Measurements from ENCODE around the gene IGF2BP2. TPM values are rescaled to one million over a fixed set of nuclear protein-coding genes. Genes with fewer than 3 reads are reported as not detected.

Gene IGF2BP2
- total RNA-seq, 1 donor from 2014 or later: 9.8 TPM

DNA sequence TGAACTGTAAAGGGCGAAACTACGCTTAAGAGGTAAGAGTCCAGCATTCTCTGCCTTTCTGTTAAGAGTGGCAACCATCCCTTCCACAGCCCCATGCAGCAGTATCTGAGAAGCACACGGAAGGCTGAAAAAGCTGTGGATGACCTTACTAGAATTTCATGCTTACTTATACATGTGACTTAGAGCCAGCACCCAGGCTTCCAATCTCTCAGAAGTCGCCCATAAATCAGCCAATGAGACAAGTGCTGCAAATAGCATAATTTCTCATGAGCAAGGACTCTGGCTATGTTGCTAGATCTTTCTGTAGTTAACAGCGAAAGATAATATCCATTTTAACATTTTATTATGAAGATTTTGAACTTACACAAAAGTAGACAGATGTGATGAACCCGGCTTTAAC lies 65.3 kb downstream of the IGF2BP2 start:
- DNase-seq (ENCODE audit: extremely low spot score in 2 of 2): no peak
- Histone ChIP-seq H3K4me1 (peaks cover 23% of the 10 kb centered on the region), H3K27me3 (no peaks in the 10 kb centered on the region), H3K36me3 (no peaks in the 10 kb centered on the region), H3K9me3 (no peaks in the 10 kb centered on the region), H3K4me3 (no peak overlapping the region), H3K27ac (no peak overlapping the region)
- TF ChIP-seq, protein P1, sequence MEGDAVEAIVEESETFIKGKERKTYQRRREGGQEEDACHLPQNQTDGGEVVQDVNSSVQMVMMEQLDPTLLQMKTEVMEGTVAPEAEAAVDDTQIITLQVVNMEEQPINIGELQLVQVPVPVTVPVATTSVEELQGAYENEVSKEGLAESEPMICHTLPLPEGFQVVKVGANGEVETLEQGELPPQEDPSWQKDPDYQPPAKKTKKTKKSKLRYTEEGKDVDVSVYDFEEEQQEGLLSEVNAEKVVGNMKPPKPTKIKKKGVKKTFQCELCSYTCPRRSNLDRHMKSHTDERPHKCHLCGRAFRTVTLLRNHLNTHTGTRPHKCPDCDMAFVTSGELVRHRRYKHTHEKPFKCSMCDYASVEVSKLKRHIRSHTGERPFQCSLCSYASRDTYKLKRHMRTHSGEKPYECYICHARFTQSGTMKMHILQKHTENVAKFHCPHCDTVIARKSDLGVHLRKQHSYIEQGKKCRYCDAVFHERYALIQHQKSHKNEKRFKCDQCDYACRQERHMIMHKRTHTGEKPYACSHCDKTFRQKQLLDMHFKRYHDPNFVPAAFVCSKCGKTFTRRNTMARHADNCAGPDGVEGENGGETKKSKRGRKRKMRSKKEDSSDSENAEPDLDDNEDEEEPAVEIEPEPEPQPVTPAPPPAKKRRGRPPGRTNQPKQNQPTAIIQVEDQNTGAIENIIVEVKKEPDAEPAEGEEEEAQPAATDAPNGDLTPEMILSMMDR (IDR thresholded peaks at IDR 0.05): no peak
- TF ChIP-seq POLR2AphosphoS5 (IDR thresholded peaks at IDR 0.05; ENCODE audit: insufficient read depth in 1 of 2, low read depth in 1 of 2) (no peak), POLR2A (IDR thresholded peaks at IDR 0.05) (no peak)
- intact Hi-C loops (cut with DNase I): no loop called here

DNA sequence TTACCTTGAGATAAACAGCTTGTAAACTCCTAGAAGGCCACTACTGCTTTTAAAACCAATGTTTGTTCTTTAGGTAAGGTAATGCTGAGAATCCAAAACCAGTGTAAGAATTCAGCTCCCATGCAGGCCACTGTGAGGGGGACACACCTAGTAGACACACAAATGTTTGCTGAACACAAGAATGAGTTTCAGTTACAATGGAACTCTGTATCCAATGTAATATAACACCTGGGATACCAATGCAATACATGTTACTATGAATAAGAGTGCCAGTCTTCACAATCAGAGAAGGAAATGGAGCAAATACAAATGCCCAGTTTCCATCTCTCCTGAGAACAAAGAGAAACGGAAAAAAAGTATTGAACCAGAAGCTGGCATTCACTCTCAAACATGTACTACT lies 65.9 kb downstream of the IGF2BP2 start:
- no peak overlapping the region for H3K4me3 ChIP-seq
- TF ChIP-seq POLR2A (IDR thresholded peaks at IDR 0.05) (no peak), POLR2AphosphoS5 (IDR thresholded peaks at IDR 0.05; ENCODE audit: insufficient read depth in 1 of 2, low read depth in 1 of 2) (no peak)
- TF ChIP-seq, protein P1 (IDR thresholded peaks at IDR 0.05): no peak
- H3K4me1 ChIP-seq: peaks cover 19% of the 10 kb centered on the region
- intact Hi-C loops (cut with DNase I): no loop called here
- H3K9me3 ChIP-seq: no peaks in the 10 kb centered on the region
- H3K27me3 ChIP-seq: no peaks in the 10 kb centered on the region
- no peaks in the 10 kb centered on the region for H3K36me3 ChIP-seq
- DNase-seq (ENCODE audit: extremely low spot score in 2 of 2): no peak
- H3K27ac ChIP-seq: no peak overlapping the region

DNA sequence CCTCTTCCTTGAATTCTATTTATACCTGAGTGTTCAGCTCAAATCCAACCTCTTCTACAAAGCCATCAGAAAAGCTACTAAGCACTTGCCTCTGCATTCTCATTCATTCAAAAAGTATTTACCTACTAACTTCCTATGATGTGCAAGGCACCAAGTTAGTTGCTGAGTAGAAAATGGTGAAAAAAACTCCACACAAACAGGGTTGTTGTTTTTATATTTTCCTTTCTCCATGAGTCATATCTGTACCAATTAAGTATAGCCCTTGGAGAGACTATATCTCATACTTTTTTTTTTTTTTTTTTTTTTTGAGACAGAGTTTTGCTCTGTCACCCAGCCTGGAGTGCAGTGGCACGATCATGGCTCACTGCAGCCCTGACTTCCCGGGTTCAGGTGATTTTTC lies 67.7 kb downstream of the IGF2BP2 start:
- Histone ChIP-seq H3K36me3 (no peaks in the 10 kb centered on the region), H3K9me3 (no peaks in the 10 kb centered on the region), H3K27ac (no peak overlapping the region), H3K27me3 (no peaks in the 10 kb centered on the region), H3K4me1 (peaks cover 19% of the 10 kb centered on the region), H3K4me3 (no peak overlapping the region)
- intact Hi-C loops (cut with DNase I): no loop called here
- TF ChIP-seq POLR2A (IDR thresholded peaks at IDR 0.05) (no peak), POLR2AphosphoS5 (IDR thresholded peaks at IDR 0.05; ENCODE audit: insufficient read depth in 1 of 2, low read depth in 1 of 2) (no peak)
- TF ChIP-seq, protein P1 (IDR thresholded peaks at IDR 0.05): no peak
- DNase-seq (ENCODE audit: extremely low spot score in 2 of 2): no peak

DNA sequence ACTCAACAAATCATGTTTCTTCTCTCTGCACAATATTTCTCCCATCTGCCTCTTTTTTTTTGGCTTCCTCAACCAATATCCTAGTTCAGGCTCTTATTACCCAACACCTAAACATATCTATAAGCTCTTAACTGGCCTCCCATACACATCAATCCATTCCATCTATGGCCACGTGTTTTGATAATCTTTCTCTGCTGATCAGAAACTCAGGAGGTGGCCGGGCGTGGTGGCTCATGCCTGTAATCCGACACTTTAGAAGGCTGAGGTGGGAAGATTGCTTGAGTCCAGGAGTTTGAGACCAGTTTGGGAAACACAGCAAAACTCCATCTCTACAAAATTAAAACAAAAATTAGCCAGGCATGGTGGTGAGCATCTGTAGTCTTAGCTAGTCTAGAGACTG lies 68.4 kb downstream of the IGF2BP2 start:
- Histone ChIP-seq H3K4me3 (no peak overlapping the region), H3K36me3 (no peaks in the 10 kb centered on the region), H3K27me3 (no peaks in the 10 kb centered on the region), H3K4me1 (peaks cover 19% of the 10 kb centered on the region), H3K9me3 (no peaks in the 10 kb centered on the region), H3K27ac (no peak overlapping the region)
- no peak for DNase-seq (ENCODE audit: extremely low spot score in 2 of 2)
- no peak for TF ChIP-seq POLR2A (IDR thresholded peaks at IDR 0.05)
- TF ChIP-seq, protein P1 (IDR thresholded peaks at IDR 0.05): no peak
- TF ChIP-seq POLR2AphosphoS5 (IDR thresholded peaks at IDR 0.05; ENCODE audit: insufficient read depth in 1 of 2, low read depth in 1 of 2): no peak
- intact Hi-C loops (cut with DNase I): no loop called here

DNA sequence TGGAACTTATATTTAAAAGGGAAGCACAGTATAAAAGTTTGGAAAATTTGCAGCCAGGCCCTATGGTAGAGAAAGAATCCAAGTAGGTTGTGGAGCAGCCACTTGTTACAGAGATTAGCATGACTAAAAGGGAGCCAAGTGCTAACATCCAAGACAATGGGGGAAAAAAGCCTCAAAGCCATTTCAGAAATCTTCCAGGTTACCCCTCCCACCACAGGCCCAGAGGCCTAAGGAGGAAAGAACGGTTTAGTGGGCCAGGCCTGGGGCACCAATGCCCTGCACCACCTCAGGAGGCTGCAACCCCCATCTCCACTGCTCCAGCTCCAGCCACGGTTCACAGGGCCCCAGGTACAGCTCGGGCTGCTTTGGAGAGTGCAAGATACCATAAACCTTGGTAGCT lies 69.9 kb downstream of the IGF2BP2 start:
- intact Hi-C loops (cut with DNase I): no loop called here

More for the DNA sequence above, 69.9 kb downstream of the IGF2BP2 start:
- TF ChIP-seq POLR2A (IDR thresholded peaks at IDR 0.05) (no peak), POLR2AphosphoS5 (IDR thresholded peaks at IDR 0.05; ENCODE audit: insufficient read depth in 1 of 2, low read depth in 1 of 2) (no peak)
- TF ChIP-seq, protein P1 (IDR thresholded peaks at IDR 0.05): no peak
- Histone ChIP-seq H3K9me3 (no peaks in the 10 kb centered on the region), H3K4me3 (no peak overlapping the region), H3K4me1 (peaks cover 8% of the 10 kb centered on the region), H3K27ac (no peak overlapping the region), H3K36me3 (no peaks in the 10 kb centered on the region), H3K27me3 (no peaks in the 10 kb centered on the region)
- DNase-seq (ENCODE audit: extremely low spot score in 2 of 2): no peak
